K562 (cell line): Measurements from ENCODE around the gene TPBGL. TPM values are rescaled to one million over a fixed set of nuclear protein-coding genes. Genes with fewer than 3 reads are reported as not detected.

Source experiments
- MTA2 ChIP-seq: fragments of 450-650 bp; IDR thresholded peaks from 2 replicates; pipeline ENCODE4 v1.6.1; 2016; ENCODE audit warnings: low read depth
- STAT5A ChIP-seq: IDR thresholded peaks from 2 replicates; pipeline ENCODE4 v1.6.1; 2012; ENCODE audit warnings: low read length, inconsistent platforms, borderline replicate concordance
- ZNF24 ChIP-seq: fragments of 450-650 bp; IDR thresholded peaks from 2 replicates; pipeline ENCODE4 v1.6.1; 2016
- ZNF561 ChIP-seq: fragments of 450-650 bp; formaldehyde crosslinking; conservative IDR thresholded peaks from 2 replicates; pipeline ENCODE4 v1.4.0; 2020; ENCODE audit warnings: mild to moderate bottlenecking, moderate library complexity
- polyA plus RNA-seq, 8 experiments: library from polyadenylated mRNA; depleted of rRNA in 4 of 8; stranded (reverse) in 5 of 8; unstranded in 3 of 8; fragments of >200 nt; fragmentation: Nextera tagmentation in 2 of 8; fragmentation: Illumina TruSeq in 1 of 8; extraction: Ambion mirVana in 2 of 8; extraction: Trizol in 1 of 8; gene quantifications; 2 replicates each; pipeline versions ENCODE4 v1.2.1 to v1.2.3, GENCODE V29; 2011 to 2014; ENCODE audit warnings: inconsistent platforms in 1 of 8, missing spikeins in 1 of 8
- total RNA-seq, 7 experiments: library from RNA; depleted of rRNA in 6 of 7; stranded (reverse); fragments of >200 nt in 6 of 7; fragmentation: Illumina TruSeq in 2 of 7; extraction: Trizol in 2 of 7; gene quantifications; 2 replicates each; pipeline versions ENCODE4 v1.2.1 to v1.2.3, GENCODE V29; 2011 to 2021; ENCODE audit warnings: low replicate concordance in 1 of 7
- TF ChIP-seq, protein P1 (sequence below), 2 experiments: fragments of 250-450 bp in 1 of 2; fragments of 450-650 bp in 1 of 2; sonication (Bioruptor Pico) in 1 of 2; IDR thresholded peaks; 2 replicates each; pipeline versions ENCODE4 v1.6.1 to v1.8.0; 2016 to 2021; ENCODE audit warnings: mild to moderate bottlenecking in 2 of 2, moderate library complexity in 2 of 2, missing compliant biosample characterization in 1 of 2, missing genetic modification characterization in 1 of 2
- TF ChIP-seq, protein P2 (sequence below): fragments of 450-650 bp; conservative IDR thresholded peaks from 2 replicates; pipeline ENCODE4 v1.6.1; 2016; ENCODE audit warnings: missing genetic modification characterization, low read depth, mild to moderate bottlenecking, control low read depth, missing compliant biosample characterization
- TF ChIP-seq, protein P3 (sequence below): sonication (generic); formaldehyde crosslinking; IDR thresholded peaks from 2 replicates; pipeline ENCODE4 v1.8.0; 2022; ENCODE audit warnings: missing genetic modification reagents, mild to moderate bottlenecking, borderline replicate concordance

The TPBGL gene
- total and polyA plus RNA-seq, 9 of the 15 experiments (the other 6 are each of a cell fraction or from before 2014, with no cell fraction given): 0.04 to 0.11 (median 0.06) TPM; not detected in 6

- TF ChIP-seq MTA2 (no peak), STAT5A (no peak), ZNF24 (no peak), ZNF561 (no peak)
- TF ChIP-seq, protein P1, sequence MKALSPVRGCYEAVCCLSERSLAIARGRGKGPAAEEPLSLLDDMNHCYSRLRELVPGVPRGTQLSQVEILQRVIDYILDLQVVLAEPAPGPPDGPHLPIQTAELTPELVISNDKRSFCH (CRISPR knock-in tag; IDR thresholded peaks at IDR 0.05): no peak
- TF ChIP-seq, protein P1 (tag; IDR thresholded peaks at IDR 0.05): no peak
- TF ChIP-seq, protein P2, sequence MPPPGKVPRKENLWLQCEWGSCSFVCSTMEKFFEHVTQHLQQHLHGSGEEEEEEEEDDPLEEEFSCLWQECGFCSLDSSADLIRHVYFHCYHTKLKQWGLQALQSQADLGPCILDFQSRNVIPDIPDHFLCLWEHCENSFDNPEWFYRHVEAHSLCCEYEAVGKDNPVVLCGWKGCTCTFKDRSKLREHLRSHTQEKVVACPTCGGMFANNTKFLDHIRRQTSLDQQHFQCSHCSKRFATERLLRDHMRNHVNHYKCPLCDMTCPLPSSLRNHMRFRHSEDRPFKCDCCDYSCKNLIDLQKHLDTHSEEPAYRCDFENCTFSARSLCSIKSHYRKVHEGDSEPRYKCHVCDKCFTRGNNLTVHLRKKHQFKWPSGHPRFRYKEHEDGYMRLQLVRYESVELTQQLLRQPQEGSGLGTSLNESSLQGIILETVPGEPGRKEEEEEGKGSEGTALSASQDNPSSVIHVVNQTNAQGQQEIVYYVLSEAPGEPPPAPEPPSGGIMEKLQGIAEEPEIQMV: no peak
- TF ChIP-seq, protein P3, sequence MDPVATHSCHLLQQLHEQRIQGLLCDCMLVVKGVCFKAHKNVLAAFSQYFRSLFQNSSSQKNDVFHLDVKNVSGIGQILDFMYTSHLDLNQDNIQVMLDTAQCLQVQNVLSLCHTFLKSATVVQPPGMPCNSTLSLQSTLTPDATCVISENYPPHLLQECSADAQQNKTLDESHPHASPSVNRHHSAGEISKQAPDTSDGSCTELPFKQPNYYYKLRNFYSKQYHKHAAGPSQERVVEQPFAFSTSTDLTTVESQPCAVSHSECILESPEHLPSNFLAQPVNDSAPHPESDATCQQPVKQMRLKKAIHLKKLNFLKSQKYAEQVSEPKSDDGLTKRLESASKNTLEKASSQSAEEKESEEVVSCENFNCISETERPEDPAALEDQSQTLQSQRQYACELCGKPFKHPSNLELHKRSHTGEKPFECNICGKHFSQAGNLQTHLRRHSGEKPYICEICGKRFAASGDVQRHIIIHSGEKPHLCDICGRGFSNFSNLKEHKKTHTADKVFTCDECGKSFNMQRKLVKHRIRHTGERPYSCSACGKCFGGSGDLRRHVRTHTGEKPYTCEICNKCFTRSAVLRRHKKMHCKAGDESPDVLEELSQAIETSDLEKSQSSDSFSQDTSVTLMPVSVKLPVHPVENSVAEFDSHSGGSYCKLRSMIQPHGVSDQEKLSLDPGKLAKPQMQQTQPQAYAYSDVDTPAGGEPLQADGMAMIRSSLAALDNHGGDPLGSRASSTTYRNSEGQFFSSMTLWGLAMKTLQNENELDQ: no peak
These were observed 45.2 kb upstream of the TPBGL start (continued) for GRCh38 chr11:75195167-75195962.
